PC-3 (cell line): ENCODE data around the gene GTF2H3. TPM values are rescaled to one million over a fixed set of nuclear protein-coding genes. Genes with fewer than 3 reads are reported as not detected.

Experiments
- ATAC-seq: fragments of 200-7000 bp; cut with Tn5 transposase; 2 replicates; pipeline ENCODE4 v1.9.1; 2020; ENCODE audit warnings: mild to moderate bottlenecking, moderate library complexity
- BruUV-seq: library from RNA; stranded (reverse); fragments of 400-500 nt; replicated peaks from 2 replicates; lab custom pipeline; 2021; lab: Mats Ljungman, UMichigan
- CTCF ChIA-PET: fragments of 300-600 bp; sonication (Branson Sonifier 250); formaldehyde crosslinking; loops from one replicate; lab custom pipeline; 2022; ENCODE audit warnings: antibody characterized with exemption; lab: Charles Lee
- POLR2A ChIA-PET: fragments of 300-600 bp; sonication (Branson Sonifier 250); formaldehyde crosslinking; loops from one replicate; lab custom pipeline; 2022; ENCODE audit warnings: antibody characterized with exemption; ENCODE audit not compliant: unreplicated experiment; lab: Charles Lee
- DNase-seq: peaks from one replicate; pipeline ENCODE4 v3.0.0-alpha.2; 2015
- H2AFZ ChIP-seq: fragments of 300-600 bp; sonication (generic); 2 replicates; pipeline ENCODE4 v1.6.0; 2016; ENCODE audit warnings: antibody characterized with exemption, low read length
- H3F3A ChIP-seq: fragments of 300-600 bp; sonication (generic); one replicate; pipeline ENCODE4 v1.6.0; 2017; ENCODE audit warnings: antibody characterized with exemption, low read length, control low read depth, mild to moderate bottlenecking; ENCODE audit not compliant: unreplicated experiment
- H3K27ac ChIP-seq: fragments of 300-600 bp; sonication (generic); 2 replicates; pipeline ENCODE4 v1.5.1; 2016; ENCODE audit warnings: mild to moderate bottlenecking, low read length
- H3K27me3 ChIP-seq: fragments of 300-600 bp; sonication (generic); 2 replicates; pipeline ENCODE4 v1.6.1; 2016; ENCODE audit warnings: low read length, mixed read lengths
- H3K36me3 ChIP-seq: fragments of 300-600 bp; sonication (generic); 2 replicates; pipeline ENCODE4 v1.6.1; 2016; ENCODE audit warnings: low read depth, mixed run types, low read length, mixed read lengths
- H3K4me1 ChIP-seq: fragments of 300-600 bp; sonication (generic); 2 replicates; pipeline ENCODE4 v1.5.1; 2016; ENCODE audit warnings: low read length; ENCODE audit not compliant: insufficient read depth
- H3K4me2 ChIP-seq: fragments of 300-600 bp; sonication (generic); 2 replicates; pipeline ENCODE4 v1.6.0; 2016; ENCODE audit warnings: low read length
- H3K4me3 ChIP-seq: fragments of 300-600 bp; sonication (generic); 2 replicates; pipeline ENCODE4 v1.5.1; 2016; ENCODE audit warnings: mild to moderate bottlenecking, low read length, mixed read lengths
- H3K79me2 ChIP-seq: fragments of 300-600 bp; sonication (generic); 2 replicates; pipeline ENCODE4 v1.6.1; 2017; ENCODE audit warnings: low read length, mixed read lengths
- H3K9ac ChIP-seq: fragments of 300-600 bp; sonication (generic); 2 replicates; pipeline ENCODE4 v1.6.0; 2016; ENCODE audit warnings: mild to moderate bottlenecking, low read length
- H3K9me2 ChIP-seq: fragments of 300-600 bp; sonication (generic); replicated peaks from 2 replicates; pipeline ENCODE4 v1.6.1; 2016; ENCODE audit warnings: mixed run types, low read length, mixed read lengths
- H3K9me3 ChIP-seq: fragments of 300-600 bp; sonication (generic); 2 replicates; pipeline ENCODE4 v1.6.1; 2016; ENCODE audit warnings: low read length, mixed read lengths
- H4K20me1 ChIP-seq: fragments of 300-600 bp; sonication (generic); 2 replicates; pipeline ENCODE4 v1.6.1; 2016; ENCODE audit warnings: low read length, mixed read lengths
- CTCF ChIP-seq: fragments of 300-600 bp; sonication (generic); conservative IDR thresholded peaks from 2 replicates; pipeline ENCODE4 v1.5.1; 2017; ENCODE audit warnings: antibody characterized with exemption, low read depth, mild to moderate bottlenecking, low read length
- EZH2 ChIP-seq: fragments of 300-600 bp; sonication (generic); IDR thresholded peaks from one replicate; pipeline ENCODE4 v1.6.1; 2017; ENCODE audit warnings: antibody characterized with exemption, mild to moderate bottlenecking, low read length; ENCODE audit not compliant: unreplicated experiment
- EZH2phosphoT487 ChIP-seq: fragments of 300-600 bp; sonication (generic); IDR thresholded peaks from 2 replicates; pipeline ENCODE4 v1.6.1; 2018; ENCODE audit warnings: mild to moderate bottlenecking, antibody characterized with exemption, low read length, borderline replicate concordance
- intact Hi-C: fragments of 100-400 bp; cut with micrococcal nuclease; formaldehyde crosslinking; loops from 2 replicates; pipeline ENCODE4 v1.9.0; 2023
- total RNA-seq: library from RNA; depleted of rRNA; stranded (reverse); fragments of >200 nt; gene quantifications from 2 replicates; pipeline ENCODE4 v1.2.3, GENCODE V29; 2014

GTF2H3 gene
- total RNA-seq, 1 experiment from 2014 or later, result 24.2 TPM

- H3K9me2 ChIP-seq, result no peaks in the 10 kb centered on the region
- no peaks in the 10 kb centered on the region for H3K27me3 ChIP-seq
- DNase-seq (no peak), ATAC-seq (no peak)
- H3K27ac ChIP-seq, result peak overlapping the region; percentile 64
- H3K4me3 ChIP-seq, result peak overlapping the region; percentile 94
- CTCF ChIA-PET, result no interaction called here
- POLR2A ChIA-PET, result no interaction called here
- H3K9me3 ChIP-seq, result no peaks in the 10 kb centered on the region
- peaks cover 12% of the 10 kb centered on the region for H3K4me1 ChIP-seq
- TF ChIP-seq EZH2phosphoT487 (no peak), EZH2 (no peak), CTCF (no peak)
- peak overlapping the region; percentile 84 for H3K4me2 ChIP-seq
- TSS peak; percentile 94 for BruUV-seq
- no peaks in the 10 kb centered on the region for H4K20me1 ChIP-seq
- H2AFZ ChIP-seq, result peak overlapping the region; percentile 74
- peaks cover 15% of the 10 kb centered on the region for H3K36me3 ChIP-seq
- H3K79me2 ChIP-seq, result peaks cover 43% of the 10 kb centered on the region
- peak overlapping the region; percentile 100 for H3K9ac ChIP-seq
- no peaks in the 10 kb centered on the region for H3F3A ChIP-seq
- intact Hi-C loops, result no loop called here
Measured at GRCh38 chr12:123634142-123634561, 523 bp downstream of the GTF2H3 start.

GRCh38 chr12:123643911-123644310 is 10.3 kb downstream of the GTF2H3 start:
- Histone ChIP-seq H3K9me3 (no peaks in the 10 kb centered on the region), H3K79me2 (no peaks in the 10 kb centered on the region), H3K4me2 (no peak overlapping the region), H3K4me3 (no peak overlapping the region), H3K27ac (no peak overlapping the region), H3K36me3 (peaks cover 26% of the 10 kb centered on the region; the same call in 1 of the 2 replicates), H4K20me1 (no peaks in the 10 kb centered on the region), H3F3A (no peaks in the 10 kb centered on the region), H3K9ac (no peak overlapping the region), H3K9me2 (no peaks in the 10 kb centered on the region), H3K27me3 (no peaks in the 10 kb centered on the region), H2AFZ (no peak overlapping the region), H3K4me1 (no peaks in the 10 kb centered on the region)
- ChIA-PET CTCF (no interaction called here), POLR2A (interaction anchor here (0.6 kb wide), 1 partner anchor 523 kb away, joined by 4 read pairs; no protein-coding TSS in a partner anchor)
- no peak for DNase-seq
- ATAC-seq, result no peak
- intact Hi-C loops, result no loop called here
- TF ChIP-seq EZH2phosphoT487 (no peak), EZH2 (no peak), CTCF (no peak)
- BruUV-seq, result no TSS peak

- CTCF ChIA-PET, result interaction anchor here (0.5 to 0.6 kb wide), 2 partner anchors 785 to 811 kb away, joined by 3 to 7 read pairs; no protein-coding TSS in a partner anchor
- BruUV-seq, result no TSS peak
Measured at GRCh38 chr12:123645380-123645779, 11.8 kb downstream of the GTF2H3 start.

More at GRCh38 chr12:123645380-123645779, 11.8 kb downstream of the GTF2H3 start:
- Histone ChIP-seq H3K27ac (no peak overlapping the region), H3K36me3 (peaks cover 29% of the 10 kb centered on the region; the same call in 1 of the 2 replicates), H4K20me1 (no peaks in the 10 kb centered on the region), H3K9ac (no peak overlapping the region), H3K27me3 (no peaks in the 10 kb centered on the region), H3K9me3 (no peaks in the 10 kb centered on the region), H3K9me2 (no peaks in the 10 kb centered on the region), H2AFZ (no peak overlapping the region), H3K4me1 (no peaks in the 10 kb centered on the region), H3K79me2 (no peaks in the 10 kb centered on the region), H3K4me3 (no peak overlapping the region), H3K4me2 (no peak overlapping the region), H3F3A (no peaks in the 10 kb centered on the region)
- ATAC-seq (no peak), DNase-seq (no peak)
- no peak for TF ChIP-seq EZH2phosphoT487
- no peak for TF ChIP-seq CTCF
- TF ChIP-seq EZH2, result no peak
- POLR2A ChIA-PET, result no interaction called here
- intact Hi-C loops, result loop anchor here (1.0 kb wide), 1 partner anchor 785 kb away; no protein-coding TSS in a partner anchor
